Measurements from ENCODE around the gene TTC28. TPM values are rescaled to one million over a fixed set of nuclear protein-coding genes. Genes with fewer than 3 reads are reported as not detected.

The TTC28 gene
- total and polyA plus RNA-seq, 7 donors: 1.2 to 12.1 (median 3.5) TPM

- H3K4me1 ChIP-seq: peaks cover 22% of the 10 kb centered on the region
- DNase-seq (no peak), ATAC-seq (no peak)
- no peak overlapping the region for H3K4me3 ChIP-seq
- H3K9me3 ChIP-seq: no peaks in the 10 kb centered on the region
- no peak overlapping the region for H3K27ac ChIP-seq
- WGBS, 3 donors: 83 to 88% (median 86%) methylated on average over 3 of the region's 3 CpGs
- TF ChIP-seq CTCF (IDR thresholded peaks at IDR 0.05): no peak
- no peaks in the 10 kb centered on the region for H3K36me3 ChIP-seq (ENCODE audit: insufficient read depth in 1 of 2, low read depth in 1 of 2)
- H3K27me3 ChIP-seq (ENCODE audit: insufficient read depth in 3 of 3, low read length in 2 of 3): no peaks in the 10 kb centered on the region
- intact Hi-C loops (cut with DNase I): no loop called here
Measured at GRCh38 chr22:28186641-28187040, 493.0 kb downstream of the TTC28 start.

- Histone ChIP-seq H3K4me3 (no peak overlapping the region), H3K27ac (no peak overlapping the region), H3K9me3 (no peaks in the 10 kb centered on the region), H3K4me1 (peaks cover 32% of the 10 kb centered on the region), H3K36me3 (ENCODE audit: insufficient read depth in 1 of 2, low read depth in 1 of 2) (no peaks in the 10 kb centered on the region), H3K27me3 (ENCODE audit: insufficient read depth in 3 of 3, low read length in 2 of 3) (no peaks in the 10 kb centered on the region)
- no peak for DNase-seq
- intact Hi-C loops (cut with DNase I): no loop called here
- no peak for TF ChIP-seq CTCF (IDR thresholded peaks at IDR 0.05)
- WGBS, 3 donors: 95 to 97% (median 97%) methylated on average over 4 of the region's 4 CpGs
- ATAC-seq: no peak
Measured at GRCh38 chr22:28185130-28185529, 494.5 kb downstream of the TTC28 start.

- no peak overlapping the region for H3K27ac ChIP-seq
- no peak for DNase-seq
- TF ChIP-seq CTCF (IDR thresholded peaks at IDR 0.05): no peak
- no peak for ATAC-seq
- no peaks in the 10 kb centered on the region for H3K9me3 ChIP-seq
- H3K36me3 ChIP-seq (ENCODE audit: insufficient read depth in 1 of 2, low read depth in 1 of 2): no peaks in the 10 kb centered on the region
- H3K4me3 ChIP-seq: no peak overlapping the region
- intact Hi-C loops (cut with DNase I): no loop called here
- no peaks in the 10 kb centered on the region for H3K27me3 ChIP-seq (ENCODE audit: insufficient read depth in 3 of 3, low read length in 2 of 3)
- 79 to 82% (median 80%) methylated on average over 4 of the region's 4 CpGs for WGBS, 3 donors
- H3K4me1 ChIP-seq: peaks cover 32% of the 10 kb centered on the region
Measured at GRCh38 chr22:28183078-28183860, 496.4 kb downstream of the TTC28 start.

GRCh38 chr22:28180804-28181731 is 498.6 kb downstream of the TTC28 start:
- Histone ChIP-seq H3K4me1 (peaks cover 32% of the 10 kb centered on the region), H3K4me3 (no peak overlapping the region), H3K27ac (no peak overlapping the region), H3K36me3 (ENCODE audit: insufficient read depth in 1 of 2, low read depth in 1 of 2) (no peaks in the 10 kb centered on the region), H3K27me3 (ENCODE audit: insufficient read depth in 3 of 3, low read length in 2 of 3) (no peaks in the 10 kb centered on the region), H3K9me3 (no peaks in the 10 kb centered on the region)
- ATAC-seq (no peak), DNase-seq (no peak)
- intact Hi-C loops (cut with DNase I): no loop called here
- TF ChIP-seq CTCF (IDR thresholded peaks at IDR 0.05): no peak
- 89 to 100% (median 93%) methylated on average over 1 of the region's 1 CpG for WGBS, 3 donors

All from psoas muscle (tissue), 8 donors.